ENCODE results near the gene GPLD1.

DNA sequence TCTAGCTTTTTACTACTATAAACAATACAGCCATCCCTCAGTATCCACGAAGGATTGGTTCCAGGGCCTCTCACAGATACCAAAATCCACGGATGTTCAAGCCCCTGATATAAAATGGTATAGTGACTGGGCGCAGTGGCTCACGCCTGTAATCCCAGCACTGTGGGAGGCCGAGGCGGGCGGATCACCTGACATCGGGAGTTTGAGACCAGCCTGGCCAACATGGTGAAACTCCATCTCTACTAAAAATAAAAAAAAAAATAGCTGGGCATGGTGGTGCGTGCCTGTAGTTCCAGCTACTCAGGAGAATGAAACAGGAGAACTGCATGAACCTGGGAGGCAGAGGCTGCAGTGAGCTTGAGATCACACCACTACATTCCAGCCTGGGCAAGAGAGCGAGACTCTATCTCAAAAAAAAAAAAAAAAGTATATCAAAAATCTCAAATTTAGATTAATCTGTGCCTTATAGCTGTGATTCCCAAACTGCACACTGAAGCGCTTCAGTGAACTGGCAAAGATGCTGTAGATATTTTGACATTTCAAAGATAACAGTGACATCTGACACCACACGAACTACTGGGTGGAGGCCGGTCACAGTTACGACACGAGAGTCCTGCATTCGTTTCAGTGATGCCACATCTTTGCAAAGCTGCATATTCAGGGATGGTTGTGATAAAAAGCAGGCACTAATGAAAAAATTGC is 48.3 kb downstream of the GPLD1 start:
- TF ChIP-seq, protein P1, sequence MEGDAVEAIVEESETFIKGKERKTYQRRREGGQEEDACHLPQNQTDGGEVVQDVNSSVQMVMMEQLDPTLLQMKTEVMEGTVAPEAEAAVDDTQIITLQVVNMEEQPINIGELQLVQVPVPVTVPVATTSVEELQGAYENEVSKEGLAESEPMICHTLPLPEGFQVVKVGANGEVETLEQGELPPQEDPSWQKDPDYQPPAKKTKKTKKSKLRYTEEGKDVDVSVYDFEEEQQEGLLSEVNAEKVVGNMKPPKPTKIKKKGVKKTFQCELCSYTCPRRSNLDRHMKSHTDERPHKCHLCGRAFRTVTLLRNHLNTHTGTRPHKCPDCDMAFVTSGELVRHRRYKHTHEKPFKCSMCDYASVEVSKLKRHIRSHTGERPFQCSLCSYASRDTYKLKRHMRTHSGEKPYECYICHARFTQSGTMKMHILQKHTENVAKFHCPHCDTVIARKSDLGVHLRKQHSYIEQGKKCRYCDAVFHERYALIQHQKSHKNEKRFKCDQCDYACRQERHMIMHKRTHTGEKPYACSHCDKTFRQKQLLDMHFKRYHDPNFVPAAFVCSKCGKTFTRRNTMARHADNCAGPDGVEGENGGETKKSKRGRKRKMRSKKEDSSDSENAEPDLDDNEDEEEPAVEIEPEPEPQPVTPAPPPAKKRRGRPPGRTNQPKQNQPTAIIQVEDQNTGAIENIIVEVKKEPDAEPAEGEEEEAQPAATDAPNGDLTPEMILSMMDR (IDR thresholded peaks at IDR 0.05) = no peak
- TF ChIP-seq POLR2A (IDR thresholded peaks at IDR 0.05) (no peak), POLR2AphosphoS5 (IDR thresholded peaks at IDR 0.05) (no peak)
